ENCODE measurements around the gene ZNF175.

DNA sequence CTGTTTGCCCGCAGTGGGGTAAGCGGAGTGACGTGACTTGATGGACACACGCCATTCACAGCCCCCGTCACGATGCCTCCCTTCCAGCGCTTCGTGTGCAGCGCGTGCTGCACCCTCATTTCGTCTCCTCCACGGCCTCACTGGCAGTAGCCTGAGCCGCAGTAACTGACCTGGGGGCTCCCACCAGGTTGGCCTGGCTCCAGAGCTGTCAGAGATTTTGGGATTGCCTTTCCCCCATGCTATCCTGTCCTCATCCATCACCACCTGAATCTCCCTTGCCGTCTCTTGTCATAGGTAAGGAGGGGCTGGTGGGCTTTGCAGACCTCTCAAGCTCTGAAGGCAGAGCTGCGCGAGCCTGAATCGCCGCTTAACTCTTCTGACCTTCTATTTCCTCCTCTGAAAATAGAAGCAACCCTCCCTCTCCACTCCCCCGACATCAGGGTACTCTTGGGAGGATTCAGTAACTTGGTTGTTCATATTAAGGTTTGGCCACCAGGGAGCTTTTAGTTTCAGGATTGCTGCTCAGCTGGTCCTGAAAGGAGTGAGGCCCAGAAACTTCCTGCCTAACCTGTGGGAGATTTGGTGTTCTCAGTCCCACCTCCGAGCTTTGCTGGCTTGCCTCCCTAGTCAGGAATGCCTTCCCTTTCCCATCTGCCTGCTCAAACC is 31.2 kb downstream of the ZNF175 start:
- TF ChIP-seq, protein P1, sequence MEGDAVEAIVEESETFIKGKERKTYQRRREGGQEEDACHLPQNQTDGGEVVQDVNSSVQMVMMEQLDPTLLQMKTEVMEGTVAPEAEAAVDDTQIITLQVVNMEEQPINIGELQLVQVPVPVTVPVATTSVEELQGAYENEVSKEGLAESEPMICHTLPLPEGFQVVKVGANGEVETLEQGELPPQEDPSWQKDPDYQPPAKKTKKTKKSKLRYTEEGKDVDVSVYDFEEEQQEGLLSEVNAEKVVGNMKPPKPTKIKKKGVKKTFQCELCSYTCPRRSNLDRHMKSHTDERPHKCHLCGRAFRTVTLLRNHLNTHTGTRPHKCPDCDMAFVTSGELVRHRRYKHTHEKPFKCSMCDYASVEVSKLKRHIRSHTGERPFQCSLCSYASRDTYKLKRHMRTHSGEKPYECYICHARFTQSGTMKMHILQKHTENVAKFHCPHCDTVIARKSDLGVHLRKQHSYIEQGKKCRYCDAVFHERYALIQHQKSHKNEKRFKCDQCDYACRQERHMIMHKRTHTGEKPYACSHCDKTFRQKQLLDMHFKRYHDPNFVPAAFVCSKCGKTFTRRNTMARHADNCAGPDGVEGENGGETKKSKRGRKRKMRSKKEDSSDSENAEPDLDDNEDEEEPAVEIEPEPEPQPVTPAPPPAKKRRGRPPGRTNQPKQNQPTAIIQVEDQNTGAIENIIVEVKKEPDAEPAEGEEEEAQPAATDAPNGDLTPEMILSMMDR (conservative IDR thresholded peaks at IDR 0.05; ENCODE audit: low read length): no peak
- no peak for TF ChIP-seq EZH2phosphoT487 (IDR thresholded peaks at IDR 0.05; ENCODE audit: borderline replicate concordance)

All from Loucy (cell line).